HUDEP-2 (cell line): Measurements from ENCODE around the gene OR52M1.
A peak's percentile ranks its signal among the peaks of the same experiment; 100 is the strongest.
"Not testable (repeated sequence)": the region's sequence is repeated elsewhere in the genome, so short reads cannot be mapped to it uniquely, and the experiment has no call there.

Source experiments
- DNase-seq, 76 experiments: peaks; one replicate each; lab custom pipeline; 2025; ENCODE audit not compliant: unreplicated experiment in 76 of 76; lab: John Stamatoyannopoulos, UW

OR52M1 gene, protein sequence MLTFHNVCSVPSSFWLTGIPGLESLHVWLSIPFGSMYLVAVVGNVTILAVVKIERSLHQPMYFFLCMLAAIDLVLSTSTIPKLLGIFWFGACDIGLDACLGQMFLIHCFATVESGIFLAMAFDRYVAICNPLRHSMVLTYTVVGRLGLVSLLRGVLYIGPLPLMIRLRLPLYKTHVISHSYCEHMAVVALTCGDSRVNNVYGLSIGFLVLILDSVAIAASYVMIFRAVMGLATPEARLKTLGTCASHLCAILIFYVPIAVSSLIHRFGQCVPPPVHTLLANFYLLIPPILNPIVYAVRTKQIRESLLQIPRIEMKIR

DNA sequence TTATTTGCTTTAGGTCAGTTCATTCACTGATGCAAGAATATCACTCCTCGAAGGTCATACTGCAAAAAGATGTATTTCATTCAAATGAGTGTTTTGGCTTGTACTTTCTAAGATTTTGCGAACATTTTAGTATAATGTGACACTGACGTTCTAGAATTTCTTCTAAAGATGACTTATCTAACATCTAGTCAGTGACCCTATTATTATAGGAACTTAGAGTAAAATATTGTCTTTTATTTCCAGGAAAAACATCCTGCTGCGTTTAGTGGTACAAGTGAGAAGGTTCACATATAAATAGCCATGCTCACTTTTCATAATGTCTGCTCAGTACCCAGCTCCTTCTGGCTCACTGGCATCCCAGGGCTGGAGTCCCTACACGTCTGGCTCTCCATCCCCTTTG, at the start of gene OR52M1:
TSS of gene OR52M1 (plus strand) at position 301 of the 400 bp plus-strand sequence. CDS start at position 301, 0 bp downstream.
- no peak for DNase-seq

DNA sequence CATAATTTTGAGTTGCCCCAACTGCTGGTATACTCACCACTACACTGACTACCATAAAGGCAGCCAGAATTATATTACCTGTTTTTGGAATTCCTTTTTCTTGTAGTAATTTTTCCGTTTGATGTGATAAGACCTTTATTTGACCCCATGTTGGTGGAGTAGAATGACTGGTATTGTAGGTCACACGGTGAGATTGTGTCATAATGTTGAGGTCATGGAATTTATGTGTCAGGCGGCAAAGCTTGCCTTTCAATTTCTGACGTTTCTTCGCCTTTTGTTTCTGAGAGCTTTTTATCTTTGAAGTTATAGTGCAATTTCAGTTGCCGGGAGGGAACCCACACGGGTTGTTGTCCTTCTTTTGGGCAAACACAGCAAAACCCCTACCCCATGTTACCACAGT, 49.5 kb upstream of the OR52M1 start:
- DNase-seq, result no peak

DNA sequence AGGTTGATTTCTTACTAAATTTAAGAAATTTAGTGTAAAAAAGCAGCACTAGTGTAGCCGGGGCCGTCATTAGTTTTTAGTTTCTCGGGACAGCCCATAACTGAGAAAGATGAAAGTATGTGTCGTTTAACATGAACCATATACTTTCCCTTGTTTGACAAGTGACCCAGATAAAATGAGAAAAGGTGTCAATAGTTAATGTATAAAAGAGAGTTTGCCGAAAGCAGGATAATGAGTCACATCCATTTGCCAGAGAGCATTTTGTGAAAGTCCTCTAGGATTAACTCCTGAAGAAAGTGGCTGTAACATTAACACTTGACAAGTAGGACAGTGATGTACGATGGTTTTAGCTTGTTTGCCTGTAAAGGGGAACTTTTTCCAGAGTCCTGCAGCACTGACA, 49.0 kb upstream of the OR52M1 start:
- no peak for DNase-seq

DNA sequence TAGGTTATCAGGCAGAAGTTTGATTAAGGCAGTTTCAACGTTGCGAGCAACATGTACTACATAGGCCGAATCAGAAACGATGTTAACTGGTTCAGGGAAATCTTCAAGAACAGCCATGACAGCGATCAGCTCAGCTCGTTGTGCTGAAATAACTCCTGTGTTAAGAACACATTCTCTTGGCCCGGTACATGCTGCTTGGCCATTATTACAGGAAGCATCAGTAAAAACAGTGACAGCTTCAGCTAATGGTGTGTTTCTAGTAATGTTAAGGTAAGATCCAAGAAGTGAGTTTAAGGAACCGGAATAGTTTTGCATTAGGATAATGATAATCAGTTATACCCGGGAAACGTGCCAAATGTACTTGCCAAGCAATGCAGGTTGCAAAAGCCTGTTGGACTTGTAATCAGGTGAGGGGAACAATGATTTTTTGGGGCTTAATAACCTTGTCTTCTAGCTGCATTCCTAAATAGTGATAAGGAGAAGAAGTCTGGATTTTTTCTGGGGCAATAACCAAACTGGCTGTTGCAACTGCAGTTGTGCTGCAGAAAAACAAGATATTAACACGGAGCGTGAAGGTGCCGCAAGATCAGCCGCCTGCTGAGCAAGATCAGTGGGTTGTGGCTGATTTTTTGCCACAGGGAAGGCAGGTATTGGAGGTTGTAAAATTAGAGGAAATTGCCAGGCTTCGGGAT, 48.3 kb upstream of the OR52M1 start:
- DNase-seq, result no peak

DNA sequence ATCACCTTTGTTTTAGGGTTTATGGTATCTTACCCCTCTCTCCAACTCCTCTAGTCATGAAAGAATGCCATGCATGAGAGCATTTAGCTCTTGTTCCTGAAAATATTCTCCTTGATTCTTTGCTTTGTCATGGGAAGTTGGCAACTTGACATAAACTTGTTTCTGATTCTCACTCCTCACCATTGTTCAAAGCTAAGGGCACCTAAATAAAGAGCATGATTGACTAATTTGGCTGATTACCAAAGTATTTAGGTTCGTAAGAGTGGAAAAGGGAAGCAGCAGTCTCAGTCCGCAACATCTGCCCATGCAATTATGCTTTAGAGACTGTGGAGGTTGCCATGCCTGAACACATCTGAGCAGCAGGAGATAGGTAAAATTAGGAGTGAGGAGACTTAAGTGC, 36.1 kb upstream of the OR52M1 start:
- no peak for DNase-seq

DNA sequence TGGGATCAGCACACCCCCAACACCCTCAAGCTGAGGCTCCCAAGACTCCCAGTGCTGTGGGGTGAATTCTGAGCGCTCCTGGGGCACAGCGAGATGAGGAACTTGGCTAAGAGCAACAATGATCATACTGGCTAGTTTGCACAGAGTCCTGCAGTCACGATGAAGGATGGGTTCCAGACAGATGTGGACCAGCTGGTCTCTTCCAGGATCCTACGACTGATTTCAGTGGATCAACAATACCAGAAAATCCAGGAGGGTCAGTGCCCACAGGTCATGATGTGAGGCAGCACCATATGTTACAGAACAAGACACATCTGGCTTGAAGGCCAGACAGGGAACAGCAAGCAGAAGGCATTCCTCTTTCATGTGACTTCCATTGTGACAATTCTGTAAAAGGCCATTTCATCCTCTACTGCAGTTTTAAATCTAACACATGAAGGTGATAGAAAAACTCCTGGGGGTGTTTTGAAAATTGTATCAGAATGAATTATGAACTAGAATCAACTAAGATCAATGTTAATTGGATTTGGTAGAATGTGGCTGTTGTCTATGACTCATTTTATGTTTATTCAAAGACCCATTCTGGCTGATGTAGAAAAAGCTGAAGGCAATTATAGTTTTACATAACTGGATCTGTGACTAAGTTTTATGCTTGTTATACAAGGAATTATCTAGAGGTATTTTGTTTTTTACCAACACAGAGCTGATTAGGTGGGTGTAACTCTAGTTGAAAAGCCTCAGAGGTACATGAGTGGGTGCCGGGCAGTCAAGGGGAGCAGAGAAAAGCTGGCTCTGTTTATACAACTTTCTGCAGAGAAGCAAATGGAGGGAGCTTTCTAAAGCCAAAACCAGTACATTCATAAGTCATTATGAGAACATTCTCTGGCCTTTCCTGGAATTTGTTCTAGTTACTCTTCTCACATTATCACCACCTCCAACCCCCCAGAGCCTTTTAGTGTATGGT, 33.4 kb upstream of the OR52M1 start:
- no peak for DNase-seq

DNA sequence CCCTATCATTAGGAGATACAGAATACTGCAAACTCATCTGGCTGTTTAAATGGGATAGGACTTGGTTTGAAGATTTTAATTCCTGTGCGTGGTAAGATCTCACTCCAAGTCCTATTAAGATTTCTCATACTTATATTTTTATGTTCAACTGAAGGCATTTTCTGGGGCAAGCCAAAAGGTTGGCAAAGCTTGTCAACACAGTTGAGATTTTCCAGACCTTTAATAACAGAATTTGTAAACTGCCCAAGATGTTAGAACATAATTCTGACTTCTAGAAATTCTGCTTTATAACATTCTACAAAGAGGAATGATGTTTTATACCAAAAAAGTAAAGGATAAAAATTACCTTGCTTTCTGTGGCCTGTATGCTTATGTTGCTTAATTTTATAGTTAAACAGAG, 30.8 kb upstream of the OR52M1 start:
- no peak for DNase-seq

DNA sequence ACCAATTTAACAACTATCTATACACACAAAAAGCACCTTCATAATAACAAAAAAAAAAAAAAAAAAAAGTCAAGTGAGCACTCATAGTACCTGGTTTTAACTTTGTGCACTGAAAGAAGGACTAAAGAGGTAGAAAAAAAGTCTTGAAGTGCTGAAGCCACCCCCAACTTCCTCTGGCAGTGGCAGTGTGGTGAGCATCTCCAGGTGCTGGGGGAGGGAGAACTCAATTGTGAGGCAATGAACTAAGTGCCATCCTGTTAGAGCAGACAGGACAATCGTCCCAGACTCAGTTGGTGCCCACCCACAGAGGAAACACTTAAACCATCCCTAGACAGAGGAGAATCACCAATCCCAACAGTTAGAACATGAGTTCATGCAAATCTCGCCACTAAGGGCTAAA, 22.7 kb upstream of the OR52M1 start:
- DNase-seq, result no peak

DNA sequence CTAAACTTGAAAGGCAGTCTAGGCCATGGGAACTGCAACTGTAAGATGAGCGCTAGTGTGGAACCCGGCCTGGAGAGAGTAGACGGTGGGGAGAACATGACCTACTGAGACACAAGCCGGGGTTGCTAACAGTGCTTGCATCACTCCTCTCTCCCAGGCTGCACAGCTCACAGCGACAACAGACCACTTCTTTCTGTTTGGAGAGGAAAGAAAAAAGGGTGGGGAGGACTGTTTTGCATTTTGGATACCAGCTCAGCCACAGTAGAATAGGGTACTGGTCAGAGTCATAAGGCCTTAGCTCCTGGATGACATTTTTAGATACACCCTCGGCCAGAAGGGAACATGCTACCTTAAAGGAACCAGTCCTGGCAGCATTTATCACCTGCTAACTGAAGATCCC, 22.2 kb upstream of the OR52M1 start:
- no peak for DNase-seq

DNA sequence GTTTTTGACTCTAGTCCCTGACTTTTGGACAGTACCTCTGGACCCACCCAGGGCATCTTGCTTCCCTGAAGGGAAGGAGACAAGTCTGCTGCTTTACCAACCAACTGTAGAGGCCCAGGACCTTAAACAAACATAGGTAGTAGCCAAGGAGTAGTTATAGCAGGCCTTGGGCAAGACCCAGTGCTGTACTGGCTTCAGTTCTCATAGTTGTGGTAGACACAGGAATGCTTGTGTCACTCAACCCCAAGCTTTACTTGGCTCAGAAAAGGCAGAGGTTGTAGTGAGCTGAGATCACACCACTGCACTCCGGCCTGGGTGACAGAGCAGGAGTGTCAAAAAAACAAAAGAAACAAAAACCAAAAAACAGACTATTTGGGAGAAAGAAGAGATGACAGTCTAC, 21.3 kb upstream of the OR52M1 start:
- DNase-seq, result no peak

DNA sequence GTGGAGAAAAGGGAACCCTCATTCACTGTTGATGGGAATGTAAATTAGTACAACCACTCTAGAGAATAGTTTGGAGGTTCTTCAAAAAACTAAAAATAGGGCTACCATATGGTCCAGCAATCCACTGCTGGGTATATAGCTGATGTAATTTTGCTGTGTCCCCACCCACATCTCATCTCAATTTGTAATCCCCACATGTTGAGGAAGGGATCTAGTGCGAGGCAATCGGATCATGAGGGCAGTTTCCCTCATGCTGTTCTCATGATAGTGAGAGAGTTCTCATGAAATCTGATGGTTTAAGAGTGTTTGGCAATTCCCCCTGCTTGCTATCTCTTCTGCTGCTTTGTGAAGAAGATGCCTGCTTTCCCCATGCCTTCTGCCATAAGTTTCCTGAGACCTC, 17.1 kb upstream of the OR52M1 start:
- no peak for DNase-seq

DNA sequence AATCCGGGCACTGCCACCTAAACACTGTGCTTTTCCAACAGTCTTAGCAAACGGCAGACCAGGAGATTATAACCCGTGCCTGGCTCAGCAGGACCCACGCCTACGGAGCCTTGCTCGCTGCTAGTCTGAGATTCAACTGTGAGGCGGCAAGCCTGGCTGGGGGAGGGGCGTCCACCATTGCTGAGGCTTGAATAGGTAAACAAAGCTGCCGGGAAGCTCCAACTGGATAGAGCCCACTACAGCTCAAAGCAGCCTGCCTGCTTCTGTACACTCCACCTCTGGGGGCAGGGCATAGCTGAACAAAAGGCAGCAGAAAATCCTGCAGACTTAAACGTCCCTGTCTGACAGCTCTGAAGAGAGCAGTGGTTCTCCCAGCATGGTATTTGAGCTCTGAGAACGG, 13.3 kb upstream of the OR52M1 start:
- DNase-seq, result not testable (repeated sequence)

DNA sequence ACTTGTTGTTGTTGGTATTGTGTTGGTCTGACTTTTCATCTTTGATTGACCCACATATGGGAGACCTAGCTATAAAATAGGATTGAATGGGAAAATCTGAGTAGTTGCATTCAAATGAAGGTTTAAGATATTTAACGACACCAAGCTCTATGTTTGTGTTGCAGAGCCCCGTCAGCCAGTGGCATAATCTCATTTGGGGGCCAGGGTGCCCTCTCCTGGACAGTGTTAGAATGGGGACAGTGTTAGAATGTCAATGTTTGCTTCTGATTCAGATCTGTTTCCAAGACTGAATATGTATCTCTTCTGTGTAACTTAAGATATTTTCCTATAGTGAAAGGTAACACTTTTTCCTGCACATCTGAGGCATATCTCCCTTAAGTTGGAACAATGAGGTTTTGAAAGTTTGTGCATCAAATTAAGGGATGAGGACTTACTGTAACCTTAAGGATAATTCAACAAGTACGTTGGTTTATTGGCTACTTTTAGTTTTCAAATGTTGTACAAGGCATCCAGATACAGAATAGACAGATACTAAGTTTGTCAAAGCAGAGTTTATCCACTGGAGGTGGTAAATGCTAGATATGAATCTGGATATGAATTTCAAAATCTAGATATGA, 5.3 kb upstream of the OR52M1 start:
- peak in 25 of 76 experiments; percentile 2 to 47 (median 21) for DNase-seq

DNA sequence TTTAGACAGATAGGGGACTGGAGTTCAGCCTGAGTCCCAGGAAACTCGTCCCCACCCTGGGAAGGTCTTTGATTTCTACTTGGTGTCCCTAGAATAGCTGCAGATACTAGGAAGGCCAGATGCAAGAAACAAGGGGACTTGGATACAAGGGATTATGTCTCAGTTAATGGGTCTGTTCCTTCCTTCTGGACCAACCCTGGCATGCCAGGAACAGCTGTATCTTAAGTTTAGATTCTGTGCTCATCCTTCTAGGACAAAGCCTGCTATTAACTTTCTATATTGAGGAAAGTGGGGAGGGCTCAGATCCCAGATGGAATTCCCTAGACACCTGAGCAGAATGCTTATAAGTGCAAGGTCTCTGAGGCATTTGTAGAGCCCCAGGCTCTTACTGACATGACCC, 3.9 kb upstream of the OR52M1 start:
- DNase-seq, result no peak

DNA sequence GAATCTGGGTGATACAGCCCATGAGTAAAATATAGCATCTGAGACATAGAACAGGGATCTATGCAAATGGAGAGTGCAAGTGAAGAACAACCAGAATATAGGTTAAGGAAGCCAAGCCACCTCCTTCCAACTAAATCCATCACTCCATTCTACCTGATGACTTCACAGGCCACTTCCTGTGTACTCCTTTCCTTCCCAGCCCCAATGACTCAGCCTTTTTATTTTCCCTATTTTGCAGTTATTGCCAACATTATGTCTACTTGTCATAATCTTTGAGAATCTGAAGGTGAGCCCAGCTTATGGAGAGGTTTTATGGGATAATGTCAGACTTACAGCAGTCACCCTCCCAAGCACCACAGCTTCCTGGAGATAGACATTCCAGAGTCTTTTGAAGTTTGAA, 1.4 kb upstream of the OR52M1 start:
- no peak for DNase-seq

DNA sequence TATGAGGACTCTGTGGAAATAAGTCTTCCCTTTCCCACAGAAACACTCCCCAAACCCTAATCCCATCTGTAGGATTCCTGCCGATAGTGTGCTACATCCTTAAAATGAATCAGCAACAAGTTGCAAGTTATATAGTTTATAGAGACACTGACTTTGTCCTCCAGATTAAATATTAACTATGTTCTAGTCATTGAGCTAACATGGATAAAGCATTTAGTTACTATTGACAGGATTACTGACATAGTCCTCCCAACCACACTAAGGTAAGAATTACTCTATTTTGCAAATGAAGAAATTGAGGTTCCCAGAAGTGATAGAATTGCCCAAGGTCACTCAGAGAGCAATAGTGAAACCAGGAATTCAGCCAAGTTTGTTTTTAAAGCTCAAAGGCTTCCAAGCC, 1.9 kb downstream of the OR52M1 start:
- DNase-seq, result no peak

DNA sequence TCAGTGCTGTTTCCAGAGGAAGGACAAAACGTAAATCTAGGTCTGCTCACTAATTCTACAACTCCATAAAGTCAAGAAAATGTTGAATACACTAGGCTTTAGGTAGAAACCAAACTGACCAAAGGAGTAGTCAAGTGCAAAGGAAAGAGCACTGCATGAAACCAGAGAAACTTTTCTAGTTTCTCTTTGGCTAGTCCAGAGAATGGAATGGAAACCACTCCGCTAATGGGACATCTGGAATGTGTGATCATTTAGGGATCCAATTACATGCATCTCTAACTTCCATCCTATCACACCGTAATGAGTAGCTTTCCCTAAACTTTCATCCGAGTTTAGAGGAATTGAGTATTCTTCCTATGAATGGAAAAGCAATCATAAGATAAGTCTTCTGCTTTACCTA, 2.4 kb downstream of the OR52M1 start:
- DNase-seq, result no peak

DNA sequence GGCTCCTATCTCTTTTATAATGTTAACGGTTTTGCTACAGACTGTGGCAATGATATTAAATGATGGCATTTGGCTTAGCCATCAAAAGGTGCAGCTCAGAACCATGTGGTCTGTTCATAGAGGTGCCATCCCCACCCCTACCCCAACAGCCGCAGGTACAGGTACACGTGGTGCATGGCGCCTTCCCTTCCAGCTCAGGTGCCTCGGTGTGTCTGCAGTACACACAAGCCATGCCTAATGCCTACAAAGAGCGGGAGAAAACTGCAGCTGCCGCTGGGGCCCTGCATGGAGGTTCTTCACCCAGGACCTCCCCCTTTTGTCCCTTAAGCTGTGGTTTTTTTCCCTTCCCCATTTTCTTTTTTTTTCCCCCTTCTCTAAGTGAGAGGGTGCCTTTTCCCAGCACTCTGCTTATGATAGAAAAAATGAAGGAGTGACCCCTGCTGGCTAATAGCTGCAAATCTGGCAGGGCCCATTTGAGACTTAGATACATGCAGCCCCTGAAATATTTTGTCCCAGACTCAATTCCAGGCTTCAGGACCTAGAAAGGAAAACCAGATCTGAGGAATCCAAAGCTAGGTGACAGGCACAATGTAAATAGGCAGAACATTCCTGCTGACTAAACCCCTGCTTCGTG, 6.5 kb downstream of the OR52M1 start:
- peak in 4 of 76 experiments; percentile 7 to 13 (median 10) for DNase-seq

DNA sequence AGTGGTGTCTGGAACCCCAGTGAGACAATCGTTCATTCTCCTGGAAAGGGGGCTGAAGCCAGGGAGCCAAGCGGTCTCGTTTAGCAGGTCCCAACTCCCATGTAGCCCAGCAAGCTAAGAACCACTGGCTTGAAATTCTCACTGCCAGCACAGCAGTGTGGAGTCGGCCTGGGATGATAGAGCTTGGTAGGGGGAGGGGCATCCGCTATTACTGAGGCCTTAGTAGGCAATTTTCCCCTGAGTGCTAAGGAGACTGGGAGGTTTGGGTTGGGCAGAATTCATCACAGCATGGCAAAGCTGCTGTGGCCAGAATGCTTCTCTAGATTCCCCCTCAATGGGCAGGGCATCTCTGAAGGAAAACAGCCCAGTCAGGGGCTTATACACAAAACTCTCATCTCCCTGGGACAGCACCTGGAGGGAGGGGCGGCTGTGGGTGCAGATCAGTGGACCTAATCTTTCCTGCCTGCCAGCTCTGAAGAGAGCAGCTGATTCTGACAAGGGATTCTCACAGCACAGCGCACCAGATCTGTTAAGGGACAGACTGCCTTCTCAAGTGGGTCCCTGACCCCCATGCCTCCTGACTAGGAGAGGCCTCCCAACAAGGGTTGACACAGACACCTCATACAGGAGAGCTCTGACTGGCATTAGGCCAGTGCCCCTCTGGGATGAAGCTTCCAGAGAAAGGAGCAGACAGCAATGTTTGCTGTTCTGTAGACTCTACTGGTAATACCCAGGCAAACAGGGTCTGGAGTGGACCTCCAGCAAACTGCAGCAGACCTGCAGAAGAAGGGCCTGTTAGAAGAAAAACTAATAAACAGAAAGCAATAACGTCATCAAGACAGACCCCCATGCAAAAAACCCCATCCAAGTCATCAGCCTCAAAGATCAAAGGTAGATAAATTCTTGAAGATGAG, 14.8 kb downstream of the OR52M1 start:
- DNase-seq, result no peak
